Measurements from ENCODE around the gene ANKS6.

DNA sequence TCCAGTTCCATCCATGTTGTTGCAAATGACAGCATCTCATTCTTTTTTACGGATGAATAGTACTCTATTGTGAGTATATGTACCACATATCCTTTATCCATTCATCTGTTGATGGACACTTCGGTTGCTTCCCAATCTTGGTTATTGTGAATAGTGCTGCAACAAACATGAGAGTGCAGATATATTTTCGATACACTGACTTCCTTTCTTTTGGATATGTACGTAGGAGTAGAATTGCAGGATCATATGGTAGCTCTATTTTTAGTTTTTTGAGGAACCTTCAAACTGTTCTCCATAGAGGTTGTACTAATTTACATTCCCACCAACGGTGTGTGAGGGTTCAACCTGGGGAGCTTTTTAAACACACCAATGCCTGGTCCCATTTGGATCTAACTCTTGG, 33.4 kb upstream of the ANKS6 start:
- TF ChIP-seq, protein P1, sequence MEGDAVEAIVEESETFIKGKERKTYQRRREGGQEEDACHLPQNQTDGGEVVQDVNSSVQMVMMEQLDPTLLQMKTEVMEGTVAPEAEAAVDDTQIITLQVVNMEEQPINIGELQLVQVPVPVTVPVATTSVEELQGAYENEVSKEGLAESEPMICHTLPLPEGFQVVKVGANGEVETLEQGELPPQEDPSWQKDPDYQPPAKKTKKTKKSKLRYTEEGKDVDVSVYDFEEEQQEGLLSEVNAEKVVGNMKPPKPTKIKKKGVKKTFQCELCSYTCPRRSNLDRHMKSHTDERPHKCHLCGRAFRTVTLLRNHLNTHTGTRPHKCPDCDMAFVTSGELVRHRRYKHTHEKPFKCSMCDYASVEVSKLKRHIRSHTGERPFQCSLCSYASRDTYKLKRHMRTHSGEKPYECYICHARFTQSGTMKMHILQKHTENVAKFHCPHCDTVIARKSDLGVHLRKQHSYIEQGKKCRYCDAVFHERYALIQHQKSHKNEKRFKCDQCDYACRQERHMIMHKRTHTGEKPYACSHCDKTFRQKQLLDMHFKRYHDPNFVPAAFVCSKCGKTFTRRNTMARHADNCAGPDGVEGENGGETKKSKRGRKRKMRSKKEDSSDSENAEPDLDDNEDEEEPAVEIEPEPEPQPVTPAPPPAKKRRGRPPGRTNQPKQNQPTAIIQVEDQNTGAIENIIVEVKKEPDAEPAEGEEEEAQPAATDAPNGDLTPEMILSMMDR (IDR thresholded peaks at IDR 0.05): no peak
- TF ChIP-seq, protein P2, sequence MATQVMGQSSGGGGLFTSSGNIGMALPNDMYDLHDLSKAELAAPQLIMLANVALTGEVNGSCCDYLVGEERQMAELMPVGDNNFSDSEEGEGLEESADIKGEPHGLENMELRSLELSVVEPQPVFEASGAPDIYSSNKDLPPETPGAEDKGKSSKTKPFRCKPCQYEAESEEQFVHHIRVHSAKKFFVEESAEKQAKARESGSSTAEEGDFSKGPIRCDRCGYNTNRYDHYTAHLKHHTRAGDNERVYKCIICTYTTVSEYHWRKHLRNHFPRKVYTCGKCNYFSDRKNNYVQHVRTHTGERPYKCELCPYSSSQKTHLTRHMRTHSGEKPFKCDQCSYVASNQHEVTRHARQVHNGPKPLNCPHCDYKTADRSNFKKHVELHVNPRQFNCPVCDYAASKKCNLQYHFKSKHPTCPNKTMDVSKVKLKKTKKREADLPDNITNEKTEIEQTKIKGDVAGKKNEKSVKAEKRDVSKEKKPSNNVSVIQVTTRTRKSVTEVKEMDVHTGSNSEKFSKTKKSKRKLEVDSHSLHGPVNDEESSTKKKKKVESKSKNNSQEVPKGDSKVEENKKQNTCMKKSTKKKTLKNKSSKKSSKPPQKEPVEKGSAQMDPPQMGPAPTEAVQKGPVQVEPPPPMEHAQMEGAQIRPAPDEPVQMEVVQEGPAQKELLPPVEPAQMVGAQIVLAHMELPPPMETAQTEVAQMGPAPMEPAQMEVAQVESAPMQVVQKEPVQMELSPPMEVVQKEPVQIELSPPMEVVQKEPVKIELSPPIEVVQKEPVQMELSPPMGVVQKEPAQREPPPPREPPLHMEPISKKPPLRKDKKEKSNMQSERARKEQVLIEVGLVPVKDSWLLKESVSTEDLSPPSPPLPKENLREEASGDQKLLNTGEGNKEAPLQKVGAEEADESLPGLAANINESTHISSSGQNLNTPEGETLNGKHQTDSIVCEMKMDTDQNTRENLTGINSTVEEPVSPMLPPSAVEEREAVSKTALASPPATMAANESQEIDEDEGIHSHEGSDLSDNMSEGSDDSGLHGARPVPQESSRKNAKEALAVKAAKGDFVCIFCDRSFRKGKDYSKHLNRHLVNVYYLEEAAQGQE (IDR thresholded peaks at IDR 0.05; ENCODE audit: insufficient read depth in 1 of 2, low read depth in 2 of 2, low read length in 1 of 2): no peak
- no peak for TF ChIP-seq POLR2AphosphoS5 (IDR thresholded peaks at IDR 0.05; ENCODE audit: low read depth, low read length)
